NCI-H2227 (cell line): Measurements from ENCODE around the gene PHF23.

Source experiments
- DNase-seq: peaks from one replicate; lab custom pipeline; 2025; ENCODE audit not compliant: unreplicated experiment; lab: John Stamatoyannopoulos, UW

Gene PHF23

GRCh38 chr17:7239091-7240027 is at the start of gene PHF23:
Gene PHF23 (minus strand): TSS chr17:7239457. CDS start chr17:7239279, 178 bp downstream.
- peak; percentile 98 for DNase-seq

- DNase-seq: no peak
Observed at GRCh38 chr17:7285679-7286078, 46.4 kb upstream of the PHF23 start.

DNA sequence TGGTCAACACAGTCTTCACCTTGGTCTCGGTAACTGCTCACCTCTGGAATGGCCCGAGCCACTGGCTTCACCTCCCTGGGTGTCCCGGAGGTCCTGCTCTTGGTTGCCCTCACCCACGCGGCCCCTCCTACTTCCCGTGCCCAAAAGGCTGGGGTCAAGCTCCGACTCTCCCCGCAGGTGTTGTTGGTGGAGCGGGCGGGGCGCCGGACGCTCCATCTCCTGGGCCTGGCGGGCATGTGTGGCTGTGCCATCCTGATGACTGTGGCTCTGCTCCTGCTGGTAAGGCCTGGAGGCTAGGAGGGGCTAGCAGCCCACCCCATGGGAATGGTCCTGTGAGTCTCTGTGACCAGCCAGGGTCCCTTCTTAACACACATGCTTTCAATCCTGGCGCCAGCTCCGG is 45.7 kb upstream of the PHF23 start:
- DNase-seq: no peak

DNA sequence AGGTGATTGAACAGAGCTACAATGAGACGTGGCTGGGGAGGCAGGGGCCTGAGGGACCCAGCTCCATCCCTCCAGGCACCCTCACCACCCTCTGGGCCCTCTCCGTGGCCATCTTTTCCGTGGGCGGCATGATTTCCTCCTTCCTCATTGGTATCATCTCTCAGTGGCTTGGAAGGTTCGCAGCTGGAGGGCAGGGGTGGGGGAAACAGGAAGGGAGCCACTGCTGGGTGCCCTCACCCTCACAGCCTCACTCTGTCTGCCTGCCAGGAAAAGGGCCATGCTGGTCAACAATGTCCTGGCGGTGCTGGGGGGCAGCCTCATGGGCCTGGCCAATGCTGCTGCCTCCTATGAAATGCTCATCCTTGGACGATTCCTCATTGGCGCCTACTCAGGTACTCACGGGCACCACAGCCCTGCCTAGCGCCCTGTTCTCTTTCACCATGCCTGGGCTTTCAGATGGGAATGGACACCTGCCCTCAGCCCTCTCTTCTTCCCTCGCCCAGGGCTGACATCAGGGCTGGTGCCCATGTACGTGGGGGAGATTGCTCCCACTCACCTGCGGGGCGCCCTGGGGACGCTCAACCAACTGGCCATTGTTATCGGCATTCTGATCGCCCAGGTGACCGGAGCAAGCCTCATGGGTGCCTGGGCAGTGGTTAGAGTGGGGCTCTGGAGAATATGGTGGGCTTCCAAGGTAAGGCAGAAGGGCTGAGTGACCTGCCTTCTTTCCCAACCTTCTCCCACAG is 44.4 kb upstream of the PHF23 start:
- DNase-seq: no peak

DNA sequence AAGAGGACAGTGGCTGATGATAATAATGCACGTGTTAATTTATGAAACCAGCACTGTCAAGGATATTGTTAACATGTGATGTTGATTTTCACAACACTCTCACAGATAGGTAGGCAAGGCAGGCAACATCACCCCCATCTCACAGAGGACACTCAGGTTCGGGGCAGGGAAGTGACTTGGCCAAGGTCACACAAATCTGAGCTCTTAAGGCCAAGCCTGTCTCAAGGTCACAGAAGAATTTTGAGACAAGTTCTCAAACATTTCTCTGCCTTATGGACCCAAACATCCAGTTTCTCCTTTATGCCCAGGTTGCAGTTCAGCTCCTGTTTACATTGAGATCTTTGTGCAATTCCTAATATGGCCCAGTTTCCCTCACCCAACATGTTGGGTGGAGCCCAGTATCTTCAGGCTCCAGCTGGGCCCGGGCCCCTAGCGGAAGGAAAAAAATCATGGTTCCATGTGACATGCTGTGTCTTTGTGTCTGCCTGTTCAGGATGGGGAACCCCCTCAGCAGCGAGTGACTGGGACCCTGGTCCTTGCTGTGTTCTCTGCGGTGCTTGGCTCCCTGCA is 43.6 kb upstream of the PHF23 start:
- DNase-seq: no peak

GRCh38 chr17:7281953-7282751 is 42.9 kb upstream of the PHF23 start:
- no peak for DNase-seq

- DNase-seq: peak; percentile 96
Observed at GRCh38 chr17:7281074-7281952, 42.1 kb upstream of the PHF23 start, which contains the start of gene SLC2A4. Gene SLC2A4 (plus strand): TSS chr17:7281718. CDS start chr17:7281935, 217 bp downstream.

DNA sequence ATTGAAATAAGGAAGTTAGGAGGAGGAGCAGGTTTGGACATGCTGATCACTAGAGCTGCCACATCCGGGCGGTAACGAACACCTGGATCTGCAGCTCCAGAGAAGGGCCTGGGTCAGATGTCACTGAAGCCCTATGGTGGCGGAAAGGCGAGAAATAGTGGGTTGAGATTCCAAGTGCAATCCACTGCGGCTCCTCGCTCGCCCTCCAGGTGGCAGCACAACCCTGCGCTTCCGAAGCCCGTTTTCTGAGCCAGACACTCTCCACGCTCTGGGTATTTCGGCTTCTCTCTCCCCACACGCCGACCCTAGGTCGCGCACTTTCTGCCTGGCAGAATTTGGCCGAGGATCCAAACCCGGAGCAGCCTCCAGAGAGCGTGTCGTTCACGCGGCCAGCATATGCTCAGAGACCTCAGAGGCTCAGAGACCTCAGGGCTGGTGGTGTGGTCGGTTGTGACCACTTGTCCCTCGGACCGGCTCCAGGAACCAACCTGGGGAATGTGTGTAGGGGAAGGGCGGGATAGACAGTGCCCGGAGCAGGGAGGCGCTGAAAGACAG is 41.3 kb upstream of the PHF23 start:
- DNase-seq: peak; percentile 80

- no peak for DNase-seq
Observed at GRCh38 chr17:7279448-7279847, 40.2 kb upstream of the PHF23 start.

DNA sequence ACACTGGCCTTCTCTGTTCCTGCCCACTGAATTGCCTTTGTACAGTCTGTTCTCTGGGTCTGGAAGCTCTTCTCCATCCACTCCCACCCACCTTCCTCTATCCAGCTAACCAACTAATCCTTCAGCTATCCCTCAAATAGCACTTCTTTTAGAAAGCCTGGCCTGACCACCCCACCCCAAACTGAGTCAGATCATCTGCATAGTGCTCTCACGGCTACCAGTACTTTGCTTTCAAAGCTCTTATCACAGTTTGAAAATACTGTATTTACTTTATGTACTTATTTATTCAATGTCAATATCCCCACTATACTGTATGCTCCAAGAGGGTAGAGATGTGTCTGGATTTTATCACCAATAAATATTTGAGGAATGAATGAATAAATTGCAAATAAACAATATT is 27.5 kb upstream of the PHF23 start:
- no peak for DNase-seq

GRCh38 chr17:7263801-7264078 is 24.5 kb upstream of the PHF23 start:
- peak; percentile 6 for DNase-seq

GRCh38 chr17:7262935-7263800 is 23.9 kb upstream of the PHF23 start:
- DNase-seq: peak; percentile 10

GRCh38 chr17:7262192-7262934 is 23.1 kb upstream of the PHF23 start, which contains the start of gene CLDN7:
Gene CLDN7 (minus strand): TSS chr17:7262478. CDS start chr17:7262043, 435 bp downstream.
- DNase-seq: no peak

DNA sequence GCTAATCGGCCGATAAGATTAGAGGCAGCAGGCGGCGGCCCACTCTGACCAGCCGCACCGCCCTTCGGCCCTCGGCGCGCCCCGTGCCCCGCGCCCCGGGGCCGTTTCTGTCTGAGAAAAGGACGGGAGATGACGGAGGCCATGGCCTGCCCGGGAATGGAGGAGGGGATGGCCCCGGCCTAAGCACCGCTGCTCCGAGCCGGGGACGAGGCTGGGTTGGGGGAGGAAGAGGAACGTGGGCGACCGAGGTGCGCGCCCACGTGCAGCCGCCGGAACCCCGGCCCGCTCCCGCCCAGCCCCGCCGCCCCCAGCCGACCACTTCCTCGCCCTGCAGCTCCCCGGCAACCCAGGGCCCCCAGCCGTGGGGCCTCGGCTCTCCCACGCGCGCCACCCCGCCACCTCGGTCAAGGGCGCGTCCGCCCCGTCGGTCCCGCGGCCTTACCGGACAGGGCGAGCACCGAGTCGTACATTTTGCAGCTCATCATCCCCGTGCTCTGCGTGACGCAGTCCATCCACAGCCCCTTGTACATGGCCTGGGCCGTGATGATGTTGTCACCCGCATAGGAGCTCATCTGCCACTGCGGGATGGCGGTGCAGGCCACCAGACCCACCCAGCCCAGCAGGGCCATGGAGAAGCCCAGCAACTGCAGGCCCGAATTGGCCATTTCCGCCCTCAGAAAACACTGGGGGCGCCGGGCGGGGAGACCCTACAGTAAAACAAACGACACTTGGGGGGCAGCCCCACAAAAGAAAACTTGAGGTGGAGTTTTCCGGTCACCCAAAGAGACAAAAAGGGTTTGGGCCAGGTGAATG is 22.3 kb upstream of the PHF23 start:
- no peak for DNase-seq

GRCh38 chr17:7260651-7261378 is 21.6 kb upstream of the PHF23 start:
- DNase-seq: no peak

GRCh38 chr17:7260151-7260550 is 20.9 kb upstream of the PHF23 start:
- no peak for DNase-seq

DNA sequence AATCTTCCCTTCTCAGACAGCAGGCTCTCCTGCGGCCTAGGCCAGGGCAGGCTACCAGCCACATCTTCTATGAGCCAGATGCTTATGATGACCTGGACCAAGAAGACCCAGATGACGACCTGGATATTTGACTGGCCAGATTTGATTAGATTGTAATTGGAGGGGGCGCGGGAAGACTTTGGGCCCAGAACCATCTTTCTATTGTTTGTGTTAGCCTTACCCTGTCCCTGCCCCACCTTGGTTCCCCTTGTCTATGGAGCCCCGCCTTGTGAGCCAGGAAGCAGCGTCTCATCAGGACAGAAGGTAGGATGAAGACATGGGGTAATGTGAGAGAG is 20.3 kb upstream of the PHF23 start:
- DNase-seq: no peak
